PC-9 (cell line): ENCODE data around the gene P2RY13.

ENCODE experiments used
- EZH2 ChIP-seq: fragments of 200-600 bp; sonication (generic); IDR thresholded peaks from 2 replicates; pipeline ENCODE4 v1.8.0; 2017; ENCODE audit warnings: antibody characterized with exemption, low read depth
- TF ChIP-seq, protein P1 (sequence below): fragments of 200-600 bp; sonication (generic); conservative IDR thresholded peaks from 2 replicates; pipeline ENCODE4 v1.6.1; 2017; ENCODE audit warnings: mixed run types, antibody characterized with exemption, mild to moderate bottlenecking, moderate library complexity

DNA sequence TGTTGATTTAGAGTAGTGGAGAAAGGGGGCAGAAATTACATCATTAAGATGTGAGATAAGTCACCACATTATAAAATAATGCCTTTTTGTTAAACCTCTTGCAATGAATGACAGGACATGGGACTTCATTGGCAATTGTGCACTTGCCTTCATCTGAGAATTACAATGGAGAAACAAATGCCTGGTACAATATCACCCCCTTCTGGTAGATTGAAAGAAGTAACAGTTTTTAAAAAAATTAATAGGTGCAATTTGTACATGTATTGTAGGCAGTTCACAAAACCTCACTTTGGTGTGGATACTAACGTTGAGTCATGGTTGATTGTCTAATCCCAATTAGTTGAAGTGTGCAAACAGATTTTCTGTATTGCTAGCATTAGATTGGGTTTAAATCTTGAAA, 46.4 kb downstream of the P2RY13 start:
- TF ChIP-seq, protein P1, sequence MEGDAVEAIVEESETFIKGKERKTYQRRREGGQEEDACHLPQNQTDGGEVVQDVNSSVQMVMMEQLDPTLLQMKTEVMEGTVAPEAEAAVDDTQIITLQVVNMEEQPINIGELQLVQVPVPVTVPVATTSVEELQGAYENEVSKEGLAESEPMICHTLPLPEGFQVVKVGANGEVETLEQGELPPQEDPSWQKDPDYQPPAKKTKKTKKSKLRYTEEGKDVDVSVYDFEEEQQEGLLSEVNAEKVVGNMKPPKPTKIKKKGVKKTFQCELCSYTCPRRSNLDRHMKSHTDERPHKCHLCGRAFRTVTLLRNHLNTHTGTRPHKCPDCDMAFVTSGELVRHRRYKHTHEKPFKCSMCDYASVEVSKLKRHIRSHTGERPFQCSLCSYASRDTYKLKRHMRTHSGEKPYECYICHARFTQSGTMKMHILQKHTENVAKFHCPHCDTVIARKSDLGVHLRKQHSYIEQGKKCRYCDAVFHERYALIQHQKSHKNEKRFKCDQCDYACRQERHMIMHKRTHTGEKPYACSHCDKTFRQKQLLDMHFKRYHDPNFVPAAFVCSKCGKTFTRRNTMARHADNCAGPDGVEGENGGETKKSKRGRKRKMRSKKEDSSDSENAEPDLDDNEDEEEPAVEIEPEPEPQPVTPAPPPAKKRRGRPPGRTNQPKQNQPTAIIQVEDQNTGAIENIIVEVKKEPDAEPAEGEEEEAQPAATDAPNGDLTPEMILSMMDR, result peak; percentile 91
- TF ChIP-seq EZH2, result no peak
